Nephron (organoid): ENCODE results near the gene RBBP8NL.

Experiments
- H3K27ac Mint-ChIP-seq, 3 experiments: 2 replicates each; pipeline ENCODE4 v1.8.0; 2020; ENCODE audit warnings: mixed read lengths in 3 of 3, mild to moderate bottlenecking in 2 of 3, moderate library complexity in 1 of 3
- H3K27me3 Mint-ChIP-seq: 2 replicates; pipeline ENCODE4 v1.8.0; 2021; ENCODE audit warnings: low read depth, mild to moderate bottlenecking, moderate library complexity, mixed read lengths
- H3K36me3 Mint-ChIP-seq: 2 replicates; pipeline ENCODE4 v1.8.0; 2020; ENCODE audit warnings: low read depth, mixed read lengths
- H3K4me1 Mint-ChIP-seq: 2 replicates; pipeline ENCODE4 v1.8.0; 2020; ENCODE audit warnings: mixed read lengths
- H3K4me3 Mint-ChIP-seq, 3 experiments: 2 replicates each; pipeline ENCODE4 v1.8.0; 2020; ENCODE audit warnings: mild to moderate bottlenecking in 3 of 3, mixed read lengths in 3 of 3, moderate library complexity in 2 of 3
- H3K9me3 Mint-ChIP-seq: 2 replicates; pipeline ENCODE4 v1.8.0; 2020; ENCODE audit warnings: mixed read lengths
- TF ChIP-seq, protein P1 (sequence below), 3 experiments: fragments of 200-600 bp; sonication (generic); IDR thresholded peaks; one replicate each; pipeline ENCODE4 v1.5.0; 2021; ENCODE audit warnings: antibody characterized with exemption in 3 of 3; ENCODE audit not compliant: unreplicated experiment in 3 of 3

The RBBP8NL gene

GRCh38 chr20:62396367-62397239 is 30.7 kb downstream of the RBBP8NL start:
- no peaks in the 10 kb centered on the region for H3K27me3 Mint-ChIP-seq
- H3K27ac Mint-ChIP-seq: no peak overlapping the region
- H3K9me3 Mint-ChIP-seq: no peaks in the 10 kb centered on the region
- H3K4me1 Mint-ChIP-seq: no peaks in the 10 kb centered on the region
- H3K4me3 Mint-ChIP-seq: no peak overlapping the region
- peaks cover 11% of the 10 kb centered on the region for H3K36me3 Mint-ChIP-seq
- TF ChIP-seq, protein P1, sequence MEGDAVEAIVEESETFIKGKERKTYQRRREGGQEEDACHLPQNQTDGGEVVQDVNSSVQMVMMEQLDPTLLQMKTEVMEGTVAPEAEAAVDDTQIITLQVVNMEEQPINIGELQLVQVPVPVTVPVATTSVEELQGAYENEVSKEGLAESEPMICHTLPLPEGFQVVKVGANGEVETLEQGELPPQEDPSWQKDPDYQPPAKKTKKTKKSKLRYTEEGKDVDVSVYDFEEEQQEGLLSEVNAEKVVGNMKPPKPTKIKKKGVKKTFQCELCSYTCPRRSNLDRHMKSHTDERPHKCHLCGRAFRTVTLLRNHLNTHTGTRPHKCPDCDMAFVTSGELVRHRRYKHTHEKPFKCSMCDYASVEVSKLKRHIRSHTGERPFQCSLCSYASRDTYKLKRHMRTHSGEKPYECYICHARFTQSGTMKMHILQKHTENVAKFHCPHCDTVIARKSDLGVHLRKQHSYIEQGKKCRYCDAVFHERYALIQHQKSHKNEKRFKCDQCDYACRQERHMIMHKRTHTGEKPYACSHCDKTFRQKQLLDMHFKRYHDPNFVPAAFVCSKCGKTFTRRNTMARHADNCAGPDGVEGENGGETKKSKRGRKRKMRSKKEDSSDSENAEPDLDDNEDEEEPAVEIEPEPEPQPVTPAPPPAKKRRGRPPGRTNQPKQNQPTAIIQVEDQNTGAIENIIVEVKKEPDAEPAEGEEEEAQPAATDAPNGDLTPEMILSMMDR (IDR thresholded peaks at IDR 0.05; ENCODE audit: unreplicated experiment in 3 of 3): no peak

DNA sequence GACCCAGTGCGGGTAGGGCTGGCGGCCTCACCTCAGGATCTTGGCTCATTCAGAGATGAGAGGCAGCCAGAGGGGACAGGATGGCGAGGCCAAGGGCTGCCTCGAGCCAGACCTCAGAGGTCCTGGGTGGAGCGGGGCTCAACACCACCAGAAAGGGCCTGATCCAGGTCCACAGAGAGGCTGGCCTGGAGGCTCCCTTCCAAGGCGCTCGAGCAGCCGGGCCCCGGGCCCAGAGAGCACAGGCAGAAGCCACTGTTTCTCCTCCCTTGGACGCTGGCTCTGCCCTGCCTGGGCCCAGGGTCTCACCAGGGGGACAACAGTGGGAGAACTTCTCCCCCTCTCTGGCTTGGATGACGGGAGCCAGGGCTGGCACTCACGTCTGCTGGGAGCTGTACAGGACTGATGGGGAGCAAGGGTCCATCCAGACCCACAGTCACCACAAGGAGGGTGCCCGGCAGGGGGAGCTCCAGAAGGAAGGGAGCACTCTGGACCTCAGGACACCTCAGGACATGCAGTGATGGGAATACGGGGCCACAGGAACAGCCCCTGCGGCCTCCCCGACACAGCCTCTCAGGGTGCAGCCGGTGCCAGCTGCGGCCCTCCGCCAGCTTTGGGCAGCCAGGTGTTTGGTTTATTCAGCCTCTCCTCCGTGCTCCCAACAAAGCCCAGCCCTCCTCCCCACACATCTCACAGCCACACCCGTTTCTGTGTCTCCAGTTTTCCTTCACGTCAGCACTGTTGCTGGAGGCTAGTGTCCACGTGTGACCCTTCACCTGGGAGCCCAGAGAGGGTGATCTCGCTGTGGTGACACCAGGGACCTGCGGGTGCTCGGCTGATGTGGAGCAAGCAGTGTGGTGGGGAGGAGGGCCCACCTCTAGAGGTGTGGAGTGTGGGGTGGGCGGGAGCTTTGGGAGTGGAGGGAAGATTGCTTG is 31.8 kb downstream of the RBBP8NL start:
- TF ChIP-seq, protein P1 (IDR thresholded peaks at IDR 0.05; ENCODE audit: unreplicated experiment in 3 of 3): no peak
- Mint-ChIP-seq H3K4me1 (no peaks in the 10 kb centered on the region), H3K36me3 (peaks cover 8% of the 10 kb centered on the region), H3K27ac (no peak overlapping the region), H3K27me3 (no peaks in the 10 kb centered on the region), H3K9me3 (no peaks in the 10 kb centered on the region), H3K4me3 (no peak overlapping the region)

DNA sequence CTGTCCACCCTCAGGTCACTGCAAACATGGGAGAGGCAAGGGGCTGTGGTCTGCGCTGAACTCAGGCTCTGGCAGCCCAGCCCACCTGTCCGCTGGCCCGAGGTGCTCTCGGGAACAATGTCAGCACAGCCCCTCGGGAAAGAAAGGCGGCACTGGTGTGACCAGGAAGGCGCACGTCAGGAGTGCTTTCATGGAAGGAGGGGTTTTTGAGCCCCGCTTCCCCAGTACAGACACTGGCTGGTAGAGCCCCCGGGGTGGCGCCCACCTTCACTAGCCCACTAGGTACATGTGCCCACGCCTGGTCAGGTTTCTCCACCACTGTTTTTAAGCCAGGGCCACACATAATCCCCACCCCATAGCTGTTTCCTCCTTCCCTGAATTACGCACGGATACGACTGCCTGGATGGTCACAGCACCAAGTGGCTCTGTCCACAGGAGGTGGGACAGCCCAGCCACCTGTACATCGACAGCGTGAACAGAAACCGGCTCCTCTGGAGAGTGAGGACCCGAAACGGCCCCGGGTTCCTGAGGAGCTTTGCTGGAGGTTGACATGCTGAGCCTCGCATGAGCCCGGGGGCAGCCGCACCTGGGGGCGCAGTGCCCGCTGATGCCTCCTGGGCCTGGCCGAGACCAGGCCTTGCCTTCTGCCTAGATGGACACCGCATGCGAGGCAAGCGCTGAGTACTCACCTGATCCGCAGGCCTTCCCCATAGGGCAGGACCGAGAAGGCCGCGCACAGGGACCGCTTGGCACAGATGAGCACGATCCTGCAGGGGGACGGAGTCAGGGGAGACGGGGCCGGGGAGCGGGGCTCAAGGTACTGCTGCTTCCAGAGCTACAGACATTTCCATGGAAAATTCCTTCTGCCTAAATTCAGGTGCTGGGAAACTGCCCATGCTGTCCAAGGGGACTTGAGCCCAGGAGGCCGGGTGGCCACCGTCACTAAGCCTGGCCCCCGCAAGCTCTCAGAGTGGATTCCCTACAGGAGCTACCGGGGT is 32.8 kb downstream of the RBBP8NL start:
- Mint-ChIP-seq H3K9me3 (no peaks in the 10 kb centered on the region), H3K36me3 (peaks cover 15% of the 10 kb centered on the region), H3K4me3 (no peak overlapping the region), H3K27me3 (no peaks in the 10 kb centered on the region), H3K4me1 (no peaks in the 10 kb centered on the region), H3K27ac (no peak overlapping the region)
- TF ChIP-seq, protein P1 (IDR thresholded peaks at IDR 0.05; ENCODE audit: unreplicated experiment in 3 of 3): no peak

DNA sequence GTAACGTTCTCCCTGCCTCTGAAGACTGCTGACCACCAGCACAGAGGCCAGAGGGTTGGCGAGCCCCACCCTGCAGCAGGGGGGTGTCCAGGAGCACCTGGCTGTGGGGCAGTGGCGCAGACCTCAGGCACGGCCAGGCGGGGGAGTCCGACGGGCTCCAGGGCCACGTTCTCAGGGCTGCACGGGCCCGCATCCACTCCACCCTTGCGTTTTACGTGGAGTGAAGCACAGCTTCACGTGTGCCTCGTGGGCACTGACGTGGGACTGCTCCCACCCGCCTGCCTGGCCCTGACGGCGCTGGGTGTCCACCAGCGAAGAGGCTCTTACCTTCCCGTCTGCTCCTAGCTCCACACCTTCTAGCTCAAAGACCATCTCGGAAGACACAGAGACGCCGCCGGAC is 33.5 kb downstream of the RBBP8NL start:
- no peak overlapping the region for H3K27ac Mint-ChIP-seq
- H3K9me3 Mint-ChIP-seq: no peaks in the 10 kb centered on the region
- peaks cover 21% of the 10 kb centered on the region for H3K36me3 Mint-ChIP-seq
- TF ChIP-seq, protein P1 (IDR thresholded peaks at IDR 0.05; ENCODE audit: unreplicated experiment in 3 of 3): no peak
- no peaks in the 10 kb centered on the region for H3K27me3 Mint-ChIP-seq
- peaks cover 5% of the 10 kb centered on the region for H3K4me1 Mint-ChIP-seq
- H3K4me3 Mint-ChIP-seq: no peak overlapping the region

DNA sequence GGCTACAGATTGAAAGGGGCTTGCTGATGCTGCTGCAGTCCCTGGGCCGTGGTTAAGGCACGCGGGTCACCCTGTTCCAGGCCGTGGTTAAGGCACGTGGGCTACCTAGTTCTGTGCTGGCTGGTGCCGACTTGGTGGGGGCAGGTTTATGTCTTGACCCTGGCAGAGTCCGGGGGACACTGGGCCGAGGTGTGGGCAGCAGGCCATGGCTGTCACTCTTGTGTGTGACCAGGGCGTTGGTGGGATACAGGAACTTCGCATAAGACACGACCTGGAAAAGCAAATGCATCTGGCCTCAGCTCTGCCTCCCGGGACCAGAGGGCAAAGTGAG is 34.0 kb downstream of the RBBP8NL start:
- Mint-ChIP-seq H3K4me3 (no peak overlapping the region), H3K27me3 (no peaks in the 10 kb centered on the region), H3K9me3 (no peaks in the 10 kb centered on the region), H3K36me3 (peaks cover 25% of the 10 kb centered on the region), H3K4me1 (peaks cover 11% of the 10 kb centered on the region), H3K27ac (no peak overlapping the region)
- TF ChIP-seq, protein P1 (IDR thresholded peaks at IDR 0.05; ENCODE audit: unreplicated experiment in 3 of 3): no peak
